HL-60 (cell line): Measurements from ENCODE around the gene RTL10.

ENCODE experiments used
- GABPA ChIP-seq: IDR thresholded peaks from 2 replicates; pipeline ENCODE4 v1.6.1; 2012; ENCODE audit warnings: low read depth
- POLR2AphosphoS5 ChIP-seq: IDR thresholded peaks from 2 replicates; pipeline ENCODE4 v1.6.1; 2012; ENCODE audit warnings: low read depth
- TF ChIP-seq, protein P1 (sequence below): IDR thresholded peaks from one replicate; pipeline ENCODE4 v1.5.1; 2011; ENCODE audit warnings: low read length, control low read depth, inconsistent platforms; ENCODE audit not compliant: insufficient read depth
- TF ChIP-seq, protein P2 (sequence below): IDR thresholded peaks from 2 replicates; pipeline ENCODE4 v1.6.1; 2012; ENCODE audit warnings: low read depth; ENCODE audit not compliant: insufficient replicate concordance

DNA sequence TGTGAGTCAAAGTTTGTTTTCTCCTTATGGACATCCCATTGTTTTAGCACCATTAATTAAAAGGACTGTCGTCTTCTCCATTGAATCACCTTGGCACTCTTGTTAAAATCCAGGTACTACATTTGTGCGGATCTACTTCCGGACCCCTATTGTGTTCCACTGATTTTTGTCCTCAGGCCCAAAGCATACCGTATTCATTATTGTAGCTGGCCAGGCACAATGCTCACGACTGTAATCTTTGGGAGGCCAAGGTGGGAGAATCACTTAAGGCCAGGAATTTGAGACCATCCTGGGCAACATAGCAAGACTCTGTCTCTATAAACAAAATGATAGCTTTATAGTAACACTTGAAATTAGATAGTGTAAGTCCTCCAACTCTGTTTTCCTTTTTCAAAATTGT lies 8.9 kb upstream of the RTL10 start:
- TF ChIP-seq, protein P1, sequence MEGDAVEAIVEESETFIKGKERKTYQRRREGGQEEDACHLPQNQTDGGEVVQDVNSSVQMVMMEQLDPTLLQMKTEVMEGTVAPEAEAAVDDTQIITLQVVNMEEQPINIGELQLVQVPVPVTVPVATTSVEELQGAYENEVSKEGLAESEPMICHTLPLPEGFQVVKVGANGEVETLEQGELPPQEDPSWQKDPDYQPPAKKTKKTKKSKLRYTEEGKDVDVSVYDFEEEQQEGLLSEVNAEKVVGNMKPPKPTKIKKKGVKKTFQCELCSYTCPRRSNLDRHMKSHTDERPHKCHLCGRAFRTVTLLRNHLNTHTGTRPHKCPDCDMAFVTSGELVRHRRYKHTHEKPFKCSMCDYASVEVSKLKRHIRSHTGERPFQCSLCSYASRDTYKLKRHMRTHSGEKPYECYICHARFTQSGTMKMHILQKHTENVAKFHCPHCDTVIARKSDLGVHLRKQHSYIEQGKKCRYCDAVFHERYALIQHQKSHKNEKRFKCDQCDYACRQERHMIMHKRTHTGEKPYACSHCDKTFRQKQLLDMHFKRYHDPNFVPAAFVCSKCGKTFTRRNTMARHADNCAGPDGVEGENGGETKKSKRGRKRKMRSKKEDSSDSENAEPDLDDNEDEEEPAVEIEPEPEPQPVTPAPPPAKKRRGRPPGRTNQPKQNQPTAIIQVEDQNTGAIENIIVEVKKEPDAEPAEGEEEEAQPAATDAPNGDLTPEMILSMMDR: no peak
- TF ChIP-seq POLR2AphosphoS5: no peak
- no peak for TF ChIP-seq GABPA
- TF ChIP-seq, protein P2, sequence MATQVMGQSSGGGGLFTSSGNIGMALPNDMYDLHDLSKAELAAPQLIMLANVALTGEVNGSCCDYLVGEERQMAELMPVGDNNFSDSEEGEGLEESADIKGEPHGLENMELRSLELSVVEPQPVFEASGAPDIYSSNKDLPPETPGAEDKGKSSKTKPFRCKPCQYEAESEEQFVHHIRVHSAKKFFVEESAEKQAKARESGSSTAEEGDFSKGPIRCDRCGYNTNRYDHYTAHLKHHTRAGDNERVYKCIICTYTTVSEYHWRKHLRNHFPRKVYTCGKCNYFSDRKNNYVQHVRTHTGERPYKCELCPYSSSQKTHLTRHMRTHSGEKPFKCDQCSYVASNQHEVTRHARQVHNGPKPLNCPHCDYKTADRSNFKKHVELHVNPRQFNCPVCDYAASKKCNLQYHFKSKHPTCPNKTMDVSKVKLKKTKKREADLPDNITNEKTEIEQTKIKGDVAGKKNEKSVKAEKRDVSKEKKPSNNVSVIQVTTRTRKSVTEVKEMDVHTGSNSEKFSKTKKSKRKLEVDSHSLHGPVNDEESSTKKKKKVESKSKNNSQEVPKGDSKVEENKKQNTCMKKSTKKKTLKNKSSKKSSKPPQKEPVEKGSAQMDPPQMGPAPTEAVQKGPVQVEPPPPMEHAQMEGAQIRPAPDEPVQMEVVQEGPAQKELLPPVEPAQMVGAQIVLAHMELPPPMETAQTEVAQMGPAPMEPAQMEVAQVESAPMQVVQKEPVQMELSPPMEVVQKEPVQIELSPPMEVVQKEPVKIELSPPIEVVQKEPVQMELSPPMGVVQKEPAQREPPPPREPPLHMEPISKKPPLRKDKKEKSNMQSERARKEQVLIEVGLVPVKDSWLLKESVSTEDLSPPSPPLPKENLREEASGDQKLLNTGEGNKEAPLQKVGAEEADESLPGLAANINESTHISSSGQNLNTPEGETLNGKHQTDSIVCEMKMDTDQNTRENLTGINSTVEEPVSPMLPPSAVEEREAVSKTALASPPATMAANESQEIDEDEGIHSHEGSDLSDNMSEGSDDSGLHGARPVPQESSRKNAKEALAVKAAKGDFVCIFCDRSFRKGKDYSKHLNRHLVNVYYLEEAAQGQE: no peak
